GM08714 (cell line): ENCODE results near the gene CLEC19A.

Source experiments
- H3K4me3 ChIP-seq: fragments of 200-500 bp; sonication (Bioruptor generic); 2 replicates; pipeline ENCODE4 v1.5.1; 2014; ENCODE audit warnings: mild to moderate bottlenecking, low read length, inconsistent platforms
- ZNF274 ChIP-seq: IDR thresholded peaks from 2 replicates; pipeline ENCODE4 v1.6.1; 2012; ENCODE audit warnings: mild to moderate bottlenecking, low read depth, low read length

CLEC19A gene

GRCh38 chr16:19330841-19331397, 45.4 kb downstream of the CLEC19A start:
- no peak for TF ChIP-seq ZNF274
- no peak overlapping the region for H3K4me3 ChIP-seq

DNA sequence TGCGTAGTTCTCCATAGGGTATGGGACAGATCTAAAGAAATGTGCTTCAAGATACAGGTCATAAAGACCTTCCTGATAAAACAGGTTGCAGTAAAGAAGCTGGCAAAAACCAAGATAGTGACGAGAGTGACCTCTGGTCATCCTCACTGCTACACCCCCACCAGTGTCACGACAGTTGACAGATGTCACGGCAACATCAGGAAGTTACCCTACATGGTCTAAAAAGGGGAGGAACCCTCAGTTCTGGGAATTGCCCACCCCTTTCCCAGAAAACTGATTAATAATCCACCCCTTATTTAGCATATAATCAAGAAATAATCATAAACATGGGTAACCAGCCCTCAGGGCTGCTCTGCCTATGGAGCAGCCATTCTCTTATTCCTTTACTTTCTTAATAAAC, 46.3 kb downstream of the CLEC19A start:
- no peak for TF ChIP-seq ZNF274

GRCh38 chr16:19338335-19338734, 52.8 kb downstream of the CLEC19A start:
- H3K4me3 ChIP-seq: no peak overlapping the region
- TF ChIP-seq ZNF274: no peak

More for the DNA sequence above, 46.3 kb downstream of the CLEC19A start:
- no peak overlapping the region for H3K4me3 ChIP-seq

DNA sequence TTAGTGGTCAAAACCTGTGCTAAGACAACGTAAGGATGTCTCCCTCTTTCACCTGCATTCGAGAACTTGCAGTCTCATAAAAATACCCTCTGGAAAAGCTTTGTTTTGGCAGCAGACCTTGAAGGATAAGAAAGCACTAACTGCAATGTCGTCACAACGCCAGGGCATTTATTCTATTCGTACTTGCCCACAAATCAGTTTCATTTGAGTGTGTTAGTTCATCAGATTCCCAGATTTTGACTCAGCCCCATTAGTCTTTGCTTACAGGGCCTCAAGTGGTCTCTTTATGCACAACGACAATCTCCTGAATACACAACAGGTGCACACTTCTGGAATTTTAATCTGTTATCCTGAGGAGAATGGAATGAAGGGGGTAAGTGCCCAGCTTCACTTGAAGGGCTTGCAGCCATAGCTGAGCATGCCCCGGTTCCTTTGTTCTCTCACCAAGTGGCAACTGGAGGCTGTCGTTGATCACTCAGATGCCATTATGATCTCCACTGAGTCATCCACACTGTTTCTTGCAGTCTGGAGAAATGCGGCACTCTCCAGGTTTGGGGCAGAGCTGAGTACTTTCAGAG, 58.8 kb downstream of the CLEC19A start:
- no peak for TF ChIP-seq ZNF274
- H3K4me3 ChIP-seq: no peak overlapping the region

- no peak overlapping the region for H3K4me3 ChIP-seq
- TF ChIP-seq ZNF274: no peak
Observed at GRCh38 chr16:19344980-19345379, 59.4 kb downstream of the CLEC19A start.

- no peak for TF ChIP-seq ZNF274
- no peak overlapping the region for H3K4me3 ChIP-seq
Observed at GRCh38 chr16:19346335-19346922, 60.9 kb downstream of the CLEC19A start.

DNA sequence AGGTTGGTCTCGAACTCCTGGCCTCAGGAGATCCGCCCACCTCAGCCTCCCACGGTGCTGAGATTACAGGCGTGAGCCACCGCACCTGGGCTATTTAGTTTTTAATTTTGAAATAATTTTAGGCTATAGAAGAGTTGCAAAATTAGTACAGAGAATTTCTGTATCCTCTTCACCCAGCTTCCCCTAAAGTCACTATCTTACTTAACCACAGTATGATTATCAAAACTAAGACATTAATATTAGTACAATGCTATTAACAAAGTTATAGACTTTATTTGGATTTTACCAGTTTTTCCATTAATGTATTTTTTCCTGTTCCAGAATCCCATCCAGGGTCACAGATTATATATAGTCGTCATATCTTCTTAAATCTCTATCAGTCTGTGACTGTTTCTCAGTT, 62.6 kb downstream of the CLEC19A start:
- no peak overlapping the region for H3K4me3 ChIP-seq

GRCh38 chr16:19348578-19349315, 63.2 kb downstream of the CLEC19A start:
- H3K4me3 ChIP-seq: no peak overlapping the region
- TF ChIP-seq ZNF274: no peak

More for the DNA sequence above, 62.6 kb downstream of the CLEC19A start:
- TF ChIP-seq ZNF274: no peak

DNA sequence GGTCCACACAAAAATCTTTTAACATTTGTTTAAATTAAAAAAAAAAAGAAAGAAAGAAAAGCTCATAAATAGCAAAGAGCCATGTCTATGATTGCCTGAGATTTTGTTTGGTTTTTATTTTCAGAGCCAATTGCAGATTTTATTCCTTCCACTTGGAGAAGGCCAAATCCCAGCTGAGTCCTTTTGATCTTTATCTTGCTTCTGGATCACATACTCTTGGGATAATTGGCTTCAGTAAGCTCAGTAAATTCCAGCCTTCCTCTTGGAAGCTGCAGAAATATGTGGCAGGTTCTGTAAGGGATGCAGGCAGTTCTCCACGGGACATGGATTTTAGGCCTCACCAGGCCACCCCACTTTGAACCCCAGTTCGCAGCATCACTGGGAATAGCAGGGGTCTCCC, 68.8 kb downstream of the CLEC19A start:
- no peak for TF ChIP-seq ZNF274
- H3K4me3 ChIP-seq: no peak overlapping the region

- H3K4me3 ChIP-seq: no peak overlapping the region
- no peak for TF ChIP-seq ZNF274
Observed at GRCh38 chr16:19356024-19356952, 70.8 kb downstream of the CLEC19A start.

GRCh38 chr16:19359556-19359955, 74.0 kb downstream of the CLEC19A start:
- no peak for TF ChIP-seq ZNF274
- H3K4me3 ChIP-seq: no peak overlapping the region
